Activated naive CD4-positive, alpha-beta T cell treated with anti-CD3 and anti-CD28 coated beads, Interleukin-2, amount 10 ng/mL, durations not matched to agents 7 days and 5 days (primary cell): Measurements from ENCODE around the gene TTC21A.

Source experiments
- CTCF ChIA-PET: fragments of 350-600 bp; sonication (Branson Sonifier 250); formaldehyde crosslinking; loops from one replicate; lab custom pipeline; 2021; ENCODE audit warnings: antibody characterized with exemption; lab: Charles Lee
- DNase-seq: peaks from one replicate; pipeline ENCODE4 v3.0.0-alpha.2; 2020
- H3K27ac Mint-ChIP-seq: one replicate; pipeline ENCODE4 v1.8.0; 2021; ENCODE audit warnings: mild to moderate bottlenecking, moderate library complexity, mixed read lengths
- H3K27me3 Mint-ChIP-seq: one replicate; pipeline ENCODE4 v1.8.0; 2021; ENCODE audit warnings: mild to moderate bottlenecking, mixed read lengths
- H3K36me3 Mint-ChIP-seq: one replicate; pipeline ENCODE4 v1.8.0; 2021; ENCODE audit warnings: mixed read lengths
- H3K4me1 Mint-ChIP-seq: one replicate; pipeline ENCODE4 v1.8.0; 2021; ENCODE audit warnings: mixed read lengths
- H3K4me3 Mint-ChIP-seq: one replicate; pipeline ENCODE4 v1.8.0; 2021; ENCODE audit warnings: mild to moderate bottlenecking, moderate library complexity, mixed read lengths
- H3K9me3 Mint-ChIP-seq: one replicate; pipeline ENCODE4 v1.8.0; 2021; ENCODE audit warnings: mixed read lengths

Gene TTC21A

DNA sequence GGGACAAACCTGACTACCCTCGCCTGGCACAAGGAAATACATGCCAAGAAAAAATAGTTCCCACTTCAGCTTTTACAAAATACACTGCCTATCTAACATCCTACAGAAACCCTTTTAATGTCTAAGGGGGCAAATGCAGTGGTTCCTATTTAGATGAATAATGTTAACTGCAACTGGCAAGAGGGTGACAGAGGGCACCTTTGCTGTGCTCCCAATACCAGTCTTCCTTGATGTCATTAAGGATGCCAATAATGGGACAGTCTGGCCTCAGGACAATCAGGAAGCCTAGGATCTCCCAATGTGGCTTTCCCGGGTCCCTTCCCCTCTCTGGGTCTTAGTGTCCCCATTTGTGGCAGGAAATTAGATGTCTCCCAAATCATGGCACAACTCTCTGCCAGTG, 32.0 kb downstream of the TTC21A start:
- Mint-ChIP-seq H3K4me1 (peaks cover 17% of the 10 kb centered on the region), H3K27me3 (no peaks in the 10 kb centered on the region), H3K36me3 (peaks cover 33% of the 10 kb centered on the region), H3K4me3 (no peak overlapping the region), H3K27ac (peak overlapping the region; percentile 21), H3K9me3 (no peaks in the 10 kb centered on the region)
- CTCF ChIA-PET: interaction anchor here (0.7 to 1.0 kb wide), 2 partner anchors 12 to 13 kb away, joined by 3 to 4 read pairs; no protein-coding TSS in a partner anchor
- DNase-seq: no peak

DNA sequence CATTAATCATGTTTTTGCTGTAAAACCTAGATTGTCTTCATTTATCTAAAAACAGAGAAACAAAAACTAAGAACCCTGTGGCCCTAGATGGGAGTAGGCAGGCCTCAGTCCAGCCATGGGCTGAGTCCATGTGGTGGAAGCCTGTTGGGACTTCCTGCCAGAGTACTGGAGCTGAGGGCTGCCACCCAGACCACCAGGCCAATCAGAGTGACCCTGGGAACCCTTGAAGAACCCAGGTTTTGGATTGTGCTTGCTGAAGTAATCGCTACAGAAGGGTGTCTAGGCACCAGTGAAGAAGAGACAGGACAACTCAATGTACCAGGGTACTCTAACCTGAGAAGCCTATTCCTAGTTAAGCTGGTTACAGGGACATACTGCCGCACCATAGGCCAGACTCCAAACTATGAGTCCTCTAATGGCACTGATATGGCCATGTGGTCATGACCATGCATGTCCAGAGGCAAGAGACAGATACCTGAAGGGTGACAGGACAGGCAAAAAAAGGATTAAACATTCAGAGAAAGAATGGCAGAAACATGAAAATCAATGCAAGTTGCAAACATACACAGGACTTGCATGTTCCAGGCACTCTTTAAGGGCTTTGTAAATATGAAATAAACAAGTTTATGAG, 33.0 kb downstream of the TTC21A start:
- Mint-ChIP-seq H3K27me3 (no peaks in the 10 kb centered on the region), H3K27ac (peak overlapping the region; percentile 11), H3K4me1 (peaks cover 21% of the 10 kb centered on the region), H3K9me3 (no peaks in the 10 kb centered on the region), H3K4me3 (no peak overlapping the region), H3K36me3 (peaks cover 40% of the 10 kb centered on the region)
- DNase-seq: no peak
- CTCF ChIA-PET: no interaction called here

DNA sequence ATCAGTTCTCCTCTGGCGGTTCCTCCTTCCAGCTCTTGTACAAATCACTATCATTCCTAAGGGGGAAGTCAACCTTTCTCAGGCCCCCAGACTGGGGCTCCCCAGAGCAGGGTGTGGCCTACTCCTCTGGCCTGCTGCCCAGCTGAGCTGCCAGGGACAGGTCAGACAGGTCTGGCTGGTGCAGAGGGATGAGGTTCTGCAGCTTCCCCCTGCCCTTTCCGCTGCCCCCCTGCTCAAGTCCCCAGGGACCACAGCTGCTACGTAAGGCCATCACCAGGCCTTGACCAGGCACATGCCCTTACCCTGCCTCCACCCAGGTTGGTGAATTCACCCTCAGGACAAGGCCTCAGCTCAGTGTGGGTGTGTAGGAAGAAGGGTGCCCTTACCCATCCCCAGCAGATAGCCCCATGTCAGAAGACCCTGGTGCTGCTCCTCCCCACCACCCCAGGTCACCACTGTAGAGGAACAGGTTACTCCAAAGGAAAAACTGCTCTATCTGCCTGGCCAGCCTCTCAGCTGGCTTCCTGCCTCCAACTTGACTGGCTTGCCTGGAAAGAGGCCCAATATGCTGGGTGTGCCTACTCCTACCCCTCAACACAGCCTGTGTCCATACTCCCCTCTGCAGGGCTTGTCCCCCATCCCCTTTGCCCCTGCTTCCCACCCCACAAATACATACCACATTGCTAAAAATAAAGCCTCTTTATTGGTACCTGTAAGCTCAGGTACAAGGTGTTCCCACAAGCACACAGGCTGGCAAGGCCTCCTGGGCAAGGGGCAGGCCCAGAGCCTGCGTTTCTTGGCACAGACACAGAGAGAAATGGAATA, 33.9 kb downstream of the TTC21A start:
- Mint-ChIP-seq H3K9me3 (no peaks in the 10 kb centered on the region), H3K4me1 (peaks cover 29% of the 10 kb centered on the region), H3K27me3 (no peaks in the 10 kb centered on the region), H3K36me3 (peaks cover 48% of the 10 kb centered on the region), H3K4me3 (no peak overlapping the region), H3K27ac (peak overlapping the region; percentile 68)
- CTCF ChIA-PET: no interaction called here
- DNase-seq: no peak

DNA sequence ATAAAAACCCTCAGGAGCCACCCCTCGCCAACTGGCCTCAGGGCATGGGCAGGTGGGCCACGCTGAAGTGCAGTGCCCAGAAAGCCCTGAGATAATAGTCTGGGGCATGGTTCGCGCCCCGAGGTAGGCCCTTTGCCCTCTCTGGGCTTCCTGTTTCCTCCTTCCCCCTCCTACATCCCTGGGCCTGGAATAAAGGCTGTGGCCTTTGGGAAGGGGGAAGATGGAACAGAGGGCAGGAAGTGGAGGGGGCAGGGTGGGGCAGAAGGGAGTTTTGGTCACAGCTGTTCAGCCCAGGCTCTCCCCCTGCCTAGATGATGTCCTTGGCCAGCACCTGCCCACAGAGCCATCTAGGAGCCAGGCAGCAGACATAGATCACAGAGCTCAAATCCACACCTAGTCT, 34.6 kb downstream of the TTC21A start:
- Mint-ChIP-seq H3K27me3 (no peaks in the 10 kb centered on the region), H3K27ac (no peak overlapping the region), H3K4me3 (no peak overlapping the region), H3K4me1 (peaks cover 36% of the 10 kb centered on the region), H3K9me3 (no peaks in the 10 kb centered on the region), H3K36me3 (peaks cover 55% of the 10 kb centered on the region)
- CTCF ChIA-PET: no interaction called here
- no peak for DNase-seq

DNA sequence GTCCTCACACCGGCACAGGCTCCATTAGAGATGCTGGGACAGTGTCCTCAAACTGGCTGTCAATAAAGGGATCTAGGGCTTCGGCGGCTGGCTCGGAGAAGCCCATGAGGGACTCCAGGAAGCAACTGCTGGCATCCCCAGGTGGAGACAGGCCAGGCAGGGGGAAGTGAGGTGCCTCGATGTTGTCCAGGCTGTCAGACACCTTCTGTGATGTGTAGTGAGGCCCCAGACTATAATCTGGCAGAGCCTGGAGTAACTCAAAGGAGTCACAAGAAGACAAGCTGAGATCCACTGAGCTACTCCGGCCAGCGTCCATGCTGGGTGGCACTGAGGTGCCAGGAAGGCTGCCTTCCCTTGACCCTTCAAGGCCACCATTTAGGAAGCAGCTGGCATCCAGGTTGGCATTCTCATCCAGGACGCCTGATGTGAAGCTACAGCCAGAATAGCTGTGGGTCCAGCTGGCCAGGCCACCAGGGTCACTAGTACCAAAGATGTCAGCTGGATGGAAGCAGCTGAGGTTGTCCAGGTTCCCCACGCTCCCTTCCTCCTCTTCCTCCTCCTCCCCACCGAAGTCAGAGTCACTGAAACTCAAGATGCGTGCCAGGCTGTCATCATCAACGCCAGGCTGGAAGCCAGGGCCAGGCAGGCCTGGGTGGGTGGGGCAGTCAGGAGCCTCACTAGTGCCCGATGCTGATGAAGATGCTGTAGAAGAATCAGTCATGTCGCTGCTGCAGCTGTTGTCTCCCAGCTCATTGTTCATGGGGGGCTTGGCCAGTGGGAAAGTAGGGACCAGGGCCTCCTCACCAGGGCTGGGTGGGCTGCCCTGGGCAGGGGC, 35.8 kb downstream of the TTC21A start:
- CTCF ChIA-PET: interaction anchor here (1.6 kb wide), 2 partner anchors 50 to 149 kb away, joined by 3 to 4 read pairs; no protein-coding TSS in a partner anchor
- Mint-ChIP-seq H3K36me3 (peaks cover 64% of the 10 kb centered on the region), H3K27ac (no peak overlapping the region), H3K4me1 (peaks cover 48% of the 10 kb centered on the region), H3K4me3 (no peak overlapping the region), H3K27me3 (no peaks in the 10 kb centered on the region), H3K9me3 (no peaks in the 10 kb centered on the region)
- no peak for DNase-seq

DNA sequence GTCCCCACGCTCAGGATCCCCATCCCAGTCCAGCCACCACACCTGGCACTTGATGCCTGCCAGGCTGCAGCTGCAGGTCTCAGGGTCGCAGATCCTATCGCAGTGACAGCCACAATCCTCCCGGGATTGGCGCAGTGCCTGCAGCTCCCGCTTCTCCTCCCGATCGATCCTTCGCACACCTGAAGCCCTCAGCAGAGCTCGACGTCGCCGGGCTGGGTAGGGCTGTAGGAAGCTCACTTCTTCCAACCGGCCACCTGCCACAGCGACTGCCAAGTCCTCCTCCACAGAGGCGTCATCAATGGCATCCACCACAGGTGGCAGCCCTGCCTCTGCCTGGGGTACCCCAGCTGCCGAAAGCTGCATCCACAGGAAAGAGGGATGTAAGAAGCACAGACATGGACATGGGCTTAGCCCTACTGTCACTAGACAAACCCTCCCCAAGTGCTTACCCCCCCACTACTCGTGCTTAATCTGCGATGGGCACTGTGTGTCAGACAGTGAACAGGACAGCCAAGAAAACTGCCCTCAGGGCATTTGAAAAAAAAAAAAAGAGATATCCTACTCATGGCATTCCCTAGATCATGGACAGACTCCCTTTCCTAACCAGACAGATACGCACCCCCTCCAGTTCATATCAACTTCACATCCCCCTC, 36.7 kb downstream of the TTC21A start:
- CTCF ChIA-PET: interaction anchor here (1.6 kb wide), 2 partner anchors 51 to 148 kb away, joined by 3 to 4 read pairs; no protein-coding TSS in a partner anchor
- no peak for DNase-seq
- Mint-ChIP-seq H3K4me1 (peaks cover 58% of the 10 kb centered on the region), H3K27me3 (no peaks in the 10 kb centered on the region), H3K4me3 (no peak overlapping the region), H3K9me3 (no peaks in the 10 kb centered on the region), H3K36me3 (peaks cover 69% of the 10 kb centered on the region), H3K27ac (no peak overlapping the region)

DNA sequence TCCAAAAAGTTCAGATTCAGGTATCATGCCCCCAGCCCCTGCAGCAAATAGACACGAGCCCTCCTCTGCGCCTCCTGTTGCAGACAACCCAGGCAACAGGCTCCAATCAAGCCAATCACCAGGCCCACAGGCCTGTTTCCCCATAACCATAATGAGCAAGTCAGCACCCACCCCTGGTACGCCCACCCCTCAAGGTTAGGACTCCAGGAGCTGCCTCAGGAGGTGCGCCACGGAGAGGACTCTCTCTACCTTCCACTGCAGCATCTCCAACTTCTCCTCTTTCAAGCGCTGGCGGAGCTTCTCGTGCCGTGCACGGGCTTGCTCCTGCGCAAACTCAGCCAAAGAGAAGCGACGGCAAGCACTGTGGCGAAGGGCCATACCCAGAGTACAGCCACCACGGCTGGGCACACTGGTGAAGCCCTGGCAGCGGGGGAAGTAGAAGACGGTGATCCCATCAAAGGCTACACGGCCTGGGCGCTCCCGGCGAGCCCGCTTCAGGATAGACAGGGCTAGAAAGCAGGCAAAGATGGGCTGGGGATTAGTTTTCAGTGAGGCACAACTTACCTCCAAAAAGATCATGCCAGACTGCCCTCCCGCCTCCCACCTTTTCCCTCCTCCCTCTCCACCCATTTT, 37.4 kb downstream of the TTC21A start:
- peaks cover 69% of the 10 kb centered on the region for H3K36me3 Mint-ChIP-seq

DNA sequence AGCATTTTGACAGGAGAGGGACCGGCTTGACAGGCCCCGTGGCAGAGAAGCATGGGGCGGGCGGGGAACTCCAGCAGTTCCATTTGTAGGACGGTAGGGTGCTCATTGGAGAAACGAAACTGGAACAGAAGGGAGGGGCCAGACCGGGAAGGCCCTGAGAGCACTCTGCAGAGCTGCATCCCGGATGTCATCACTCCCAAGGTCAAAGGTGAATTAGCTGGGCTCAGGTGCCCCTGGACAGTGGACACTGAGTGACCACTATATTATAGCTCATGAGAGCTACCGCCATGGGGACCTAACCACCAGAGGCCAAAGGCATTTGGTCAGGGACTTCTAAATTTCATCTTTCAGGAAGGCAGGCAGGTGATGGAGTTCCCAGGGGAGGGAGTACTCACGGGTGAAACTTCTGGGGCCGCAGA, 38.6 kb downstream of the TTC21A start:
- Mint-ChIP-seq H3K27me3 (no peaks in the 10 kb centered on the region), H3K4me3 (peak overlapping the region; percentile 82), H3K27ac (peak overlapping the region; percentile 79), H3K36me3 (peaks cover 71% of the 10 kb centered on the region), H3K4me1 (peaks cover 74% of the 10 kb centered on the region), H3K9me3 (no peaks in the 10 kb centered on the region)
- DNase-seq: no peak
- CTCF ChIA-PET: interaction anchor here (1.3 to 1.9 kb wide), 4 partner anchors 19 to 146 kb away, joined by 4 to 10 read pairs (median 5); partner anchors contain the start of genes GORASP1 and TTC21A

More for the DNA sequence above, 37.4 kb downstream of the TTC21A start:
- Mint-ChIP-seq H3K9me3 (no peaks in the 10 kb centered on the region), H3K27ac (no peak overlapping the region), H3K4me1 (peaks cover 64% of the 10 kb centered on the region), H3K27me3 (no peaks in the 10 kb centered on the region), H3K4me3 (no peak overlapping the region)
- CTCF ChIA-PET: interaction anchor here (1.3 kb wide), 2 partner anchors 144 to 147 kb away, joined by 4 read pairs; no protein-coding TSS in a partner anchor
- DNase-seq: no peak

DNA sequence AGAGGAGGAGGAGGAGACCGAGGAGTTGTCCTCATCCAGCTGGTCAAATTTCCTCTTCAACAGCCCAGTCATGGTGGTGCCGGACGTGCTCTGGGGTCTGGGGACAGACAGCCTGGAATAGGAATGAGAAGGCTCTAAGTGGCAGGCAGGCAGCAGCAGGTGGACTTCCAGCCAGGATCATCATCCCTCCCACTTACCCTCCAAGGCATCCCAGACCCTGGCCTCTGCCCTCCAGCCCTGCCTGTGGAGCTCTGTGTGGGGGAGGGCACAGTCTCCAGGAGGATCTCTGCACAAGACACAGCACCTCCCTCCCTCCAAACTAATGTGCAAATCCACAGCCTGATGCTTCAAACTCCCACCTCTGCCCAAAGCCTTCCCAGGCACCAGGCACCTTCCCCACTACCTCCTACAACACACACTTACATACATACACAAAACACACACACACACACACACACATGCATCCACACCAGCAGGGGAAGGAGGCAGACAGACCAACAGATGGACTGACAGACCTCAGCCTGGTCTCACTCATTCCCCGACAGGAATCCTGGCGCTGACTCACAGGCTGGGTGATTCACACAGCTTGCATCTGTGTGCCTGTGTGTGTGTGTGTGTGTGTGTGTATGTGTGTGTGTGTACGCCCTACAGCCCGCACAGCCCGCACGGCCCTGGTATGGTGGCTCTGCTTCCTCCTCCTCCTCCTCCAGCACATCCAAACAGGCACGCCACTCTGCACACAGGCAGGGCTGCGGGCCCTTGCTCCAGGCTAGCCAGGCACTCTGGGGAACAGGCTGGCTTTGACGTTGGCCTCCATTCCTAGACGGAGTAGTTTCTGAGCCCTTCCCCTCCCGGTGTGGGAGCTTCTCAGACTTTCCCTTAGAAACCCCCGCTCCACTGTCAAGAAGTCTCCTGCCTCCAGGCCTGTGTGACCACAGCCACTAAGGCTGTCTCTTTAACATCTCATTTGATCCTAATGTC, 39.4 kb downstream of the TTC21A start:
- no peaks in the 10 kb centered on the region for H3K27me3 Mint-ChIP-seq
- CTCF ChIA-PET: interaction anchor here (1.0 to 2.8 kb wide), 7 partner anchors 16 to 145 kb away, joined by 3 to 10 read pairs (median 5); partner anchors contain the start of genes GORASP1 and TTC21A
- peak overlapping the region; percentile 82 for H3K4me3 Mint-ChIP-seq
- DNase-seq: peak; percentile 80
- H3K9me3 Mint-ChIP-seq: no peaks in the 10 kb centered on the region
- peak overlapping the region; percentile 97 for H3K27ac Mint-ChIP-seq
- peaks cover 79% of the 10 kb centered on the region for H3K4me1 Mint-ChIP-seq
- H3K36me3 Mint-ChIP-seq: peaks cover 67% of the 10 kb centered on the region

DNA sequence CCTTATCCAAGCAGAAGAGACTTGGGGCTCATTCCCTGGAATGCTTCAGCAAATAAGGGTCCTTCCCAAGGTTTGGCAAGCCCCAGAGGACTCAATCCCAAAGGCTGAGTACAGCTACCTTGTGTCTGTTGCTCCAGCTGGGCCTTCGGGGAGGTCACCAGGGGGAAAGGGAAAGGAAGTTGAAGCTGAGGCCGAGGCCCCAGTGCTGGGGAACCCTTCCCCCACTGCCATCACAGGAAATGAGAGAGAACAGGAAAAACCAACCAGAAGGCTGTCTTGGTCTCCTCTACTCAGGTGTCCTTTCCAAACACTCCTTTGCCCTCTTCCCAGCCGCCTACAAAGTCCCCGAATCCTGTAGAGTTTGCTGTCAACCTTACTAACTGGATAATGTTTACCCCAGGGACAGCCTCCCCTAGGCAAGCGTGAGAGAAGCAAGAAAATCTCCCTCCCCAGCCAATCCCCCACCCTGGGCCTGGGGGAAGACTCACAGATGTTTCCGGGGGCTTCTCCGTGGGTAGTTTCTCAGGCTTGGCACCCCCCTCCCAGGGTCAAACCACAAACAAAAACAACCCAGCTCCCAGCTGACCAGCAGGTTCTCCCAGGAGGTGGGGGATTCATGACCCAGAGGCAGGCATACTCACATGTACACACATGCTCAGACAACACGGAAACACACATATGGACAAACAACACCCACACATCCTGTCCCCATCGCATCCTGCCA, 40.4 kb downstream of the TTC21A start:
- H3K27me3 Mint-ChIP-seq: no peaks in the 10 kb centered on the region
- H3K27ac Mint-ChIP-seq: peak overlapping the region; percentile 97
- CTCF ChIA-PET: interaction anchor here (1.0 to 2.8 kb wide), 9 partner anchors 17 to 144 kb away, joined by 3 to 10 read pairs (median 6); partner anchors contain the start of genes GORASP1 and TTC21A
- peaks cover 80% of the 10 kb centered on the region for H3K4me1 Mint-ChIP-seq
- peak; percentile 75 for DNase-seq
- peak overlapping the region; percentile 82 for H3K4me3 Mint-ChIP-seq
- peaks cover 66% of the 10 kb centered on the region for H3K36me3 Mint-ChIP-seq
- H3K9me3 Mint-ChIP-seq: no peaks in the 10 kb centered on the region

DNA sequence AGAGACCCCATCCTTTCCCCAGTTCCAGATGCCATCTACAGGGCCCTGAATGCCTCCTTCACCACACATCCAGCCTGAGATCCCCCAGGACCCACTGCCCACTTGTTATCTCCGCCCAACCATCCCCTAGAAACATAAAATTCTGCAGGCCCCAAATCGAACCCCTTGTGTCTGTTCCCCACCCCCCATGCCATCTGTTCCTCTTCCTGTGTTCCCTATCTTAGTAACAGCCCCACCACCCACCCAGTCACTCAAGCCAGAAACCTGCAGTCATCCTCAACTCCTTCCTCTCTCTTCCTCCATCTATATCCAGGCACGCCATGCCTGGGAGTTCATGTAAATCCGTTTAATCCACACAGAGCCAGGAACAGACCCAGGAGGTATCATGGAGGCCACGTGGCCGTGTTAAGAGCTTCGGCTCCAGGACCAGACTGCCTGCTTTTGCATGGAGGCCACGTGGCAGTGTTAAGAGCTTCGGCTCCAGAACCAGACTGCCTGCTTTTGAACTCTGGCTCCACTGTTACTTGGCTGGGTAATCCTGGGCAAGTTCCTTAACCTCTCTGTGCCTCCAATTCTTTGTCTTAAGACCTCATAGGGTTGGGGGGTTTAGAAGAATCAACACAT, 41.1 kb downstream of the TTC21A start:
- Mint-ChIP-seq H3K27ac (peak overlapping the region; percentile 97), H3K9me3 (no peaks in the 10 kb centered on the region), H3K36me3 (peaks cover 59% of the 10 kb centered on the region), H3K4me3 (peak overlapping the region; percentile 82), H3K27me3 (no peaks in the 10 kb centered on the region), H3K4me1 (peaks cover 76% of the 10 kb centered on the region)
- no peak for DNase-seq
- CTCF ChIA-PET: interaction anchor here (0.6 to 2.8 kb wide), 8 partner anchors 11 to 144 kb away, joined by 3 to 7 read pairs (median 4); partner anchors contain the start of gene TTC21A
